Loucy (cell line): ENCODE results near the gene C12orf60.

ENCODE experiments used
- H2AFZ ChIP-seq: fragments of 200-600 bp; sonication (generic); 2 replicates; pipeline ENCODE4 v1.6.0; 2016; ENCODE audit warnings: antibody characterized with exemption, mild to moderate bottlenecking, low read length, moderate library complexity
- H3F3A ChIP-seq: fragments of 200-600 bp; 2 replicates; pipeline ENCODE4 v1.6.0; 2016; ENCODE audit warnings: antibody characterized with exemption, low read depth, mild to moderate bottlenecking
- H3K27me3 ChIP-seq: fragments of 200-600 bp; sonication (generic); 2 replicates; pipeline ENCODE4 v1.6.1; 2014; ENCODE audit warnings: low read length, mild to moderate bottlenecking; ENCODE audit not compliant: insufficient read depth, poor library complexity, severe bottlenecking
- H3K36me3 ChIP-seq: fragments of 200-600 bp; sonication (generic); 2 replicates; pipeline ENCODE4 v1.6.1; 2016; ENCODE audit warnings: low read length; ENCODE audit not compliant: insufficient read depth
- H3K4me1 ChIP-seq: fragments of 200-600 bp; sonication (generic); 2 replicates; pipeline ENCODE4 v1.5.1; 2014; ENCODE audit warnings: low read length, mild to moderate bottlenecking; ENCODE audit not compliant: insufficient read depth, poor library complexity, severe bottlenecking
- H3K4me2 ChIP-seq: fragments of 200-600 bp; sonication (generic); 2 replicates; pipeline ENCODE4 v1.6.0; 2014; ENCODE audit warnings: antibody characterized with exemption, low read length, low read depth, mild to moderate bottlenecking; ENCODE audit not compliant: poor library complexity, severe bottlenecking
- H3K4me3 ChIP-seq: fragments of 200-600 bp; sonication (generic); 2 replicates; pipeline ENCODE4 v1.5.1; 2014; ENCODE audit warnings: low read length, mild to moderate bottlenecking, mixed read lengths; ENCODE audit not compliant: poor library complexity, severe bottlenecking
- H3K79me2 ChIP-seq: fragments of 200-600 bp; sonication (generic); 2 replicates; pipeline ENCODE4 v1.6.1; 2014; ENCODE audit warnings: low read length; ENCODE audit not compliant: insufficient read depth
- H3K9ac ChIP-seq: fragments of 200-600 bp; sonication (generic); 2 replicates; pipeline ENCODE4 v1.6.0; 2014; ENCODE audit warnings: mild to moderate bottlenecking, low read depth, low read length, moderate library complexity; ENCODE audit not compliant: poor library complexity, severe bottlenecking
- H3K9me2 ChIP-seq: fragments of 200-600 bp; sonication (generic); replicated peaks from 2 replicates; pipeline ENCODE4 v1.6.1; 2016; ENCODE audit warnings: low read depth, low read length, mixed read lengths
- H3K9me3 ChIP-seq: fragments of 200-600 bp; sonication (generic); 2 replicates; pipeline ENCODE4 v1.6.1; 2014; ENCODE audit warnings: mild to moderate bottlenecking, antibody characterized with exemption, low read length, low read depth; ENCODE audit not compliant: insufficient read depth
- H4K20me1 ChIP-seq: fragments of 200-600 bp; sonication (generic); 2 replicates; pipeline ENCODE4 v1.6.0; 2014; ENCODE audit warnings: antibody characterized with exemption, low read length, mild to moderate bottlenecking; ENCODE audit not compliant: insufficient read depth, poor library complexity, severe bottlenecking
- EZH2phosphoT487 ChIP-seq: fragments of 200-600 bp; IDR thresholded peaks from 2 replicates; pipeline ENCODE4 v1.6.1; 2018; ENCODE audit warnings: antibody characterized with exemption, mild to moderate bottlenecking, moderate library complexity, borderline replicate concordance
- TF ChIP-seq, protein P1 (sequence below): fragments of 200-600 bp; sonication (generic); conservative IDR thresholded peaks from 2 replicates; pipeline ENCODE4 v1.5.1; 2014; ENCODE audit warnings: mild to moderate bottlenecking, antibody characterized with exemption, low read length

C12orf60 gene

GRCh38 chr12:14773685-14774073 is 29.8 kb upstream of the C12orf60 start:
- Histone ChIP-seq H3K4me1 (peaks cover 19% of the 10 kb centered on the region), H3F3A (no peaks in the 10 kb centered on the region), H3K79me2 (peaks cover 21% of the 10 kb centered on the region), H3K36me3 (no peaks in the 10 kb centered on the region), H2AFZ (peak overlapping the region; percentile 77; the same call in 1 of the 2 replicates), H3K27me3 (no peaks in the 10 kb centered on the region), H4K20me1 (peaks cover 10% of the 10 kb centered on the region), H3K9me2 (no peaks in the 10 kb centered on the region), H3K4me3 (peak overlapping the region; percentile 75), H3K9me3 (no peaks in the 10 kb centered on the region), H3K9ac (no peak overlapping the region), H3K4me2 (peak overlapping the region; percentile 60)
- TF ChIP-seq, protein P1, sequence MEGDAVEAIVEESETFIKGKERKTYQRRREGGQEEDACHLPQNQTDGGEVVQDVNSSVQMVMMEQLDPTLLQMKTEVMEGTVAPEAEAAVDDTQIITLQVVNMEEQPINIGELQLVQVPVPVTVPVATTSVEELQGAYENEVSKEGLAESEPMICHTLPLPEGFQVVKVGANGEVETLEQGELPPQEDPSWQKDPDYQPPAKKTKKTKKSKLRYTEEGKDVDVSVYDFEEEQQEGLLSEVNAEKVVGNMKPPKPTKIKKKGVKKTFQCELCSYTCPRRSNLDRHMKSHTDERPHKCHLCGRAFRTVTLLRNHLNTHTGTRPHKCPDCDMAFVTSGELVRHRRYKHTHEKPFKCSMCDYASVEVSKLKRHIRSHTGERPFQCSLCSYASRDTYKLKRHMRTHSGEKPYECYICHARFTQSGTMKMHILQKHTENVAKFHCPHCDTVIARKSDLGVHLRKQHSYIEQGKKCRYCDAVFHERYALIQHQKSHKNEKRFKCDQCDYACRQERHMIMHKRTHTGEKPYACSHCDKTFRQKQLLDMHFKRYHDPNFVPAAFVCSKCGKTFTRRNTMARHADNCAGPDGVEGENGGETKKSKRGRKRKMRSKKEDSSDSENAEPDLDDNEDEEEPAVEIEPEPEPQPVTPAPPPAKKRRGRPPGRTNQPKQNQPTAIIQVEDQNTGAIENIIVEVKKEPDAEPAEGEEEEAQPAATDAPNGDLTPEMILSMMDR: no peak
- no peak for TF ChIP-seq EZH2phosphoT487

DNA sequence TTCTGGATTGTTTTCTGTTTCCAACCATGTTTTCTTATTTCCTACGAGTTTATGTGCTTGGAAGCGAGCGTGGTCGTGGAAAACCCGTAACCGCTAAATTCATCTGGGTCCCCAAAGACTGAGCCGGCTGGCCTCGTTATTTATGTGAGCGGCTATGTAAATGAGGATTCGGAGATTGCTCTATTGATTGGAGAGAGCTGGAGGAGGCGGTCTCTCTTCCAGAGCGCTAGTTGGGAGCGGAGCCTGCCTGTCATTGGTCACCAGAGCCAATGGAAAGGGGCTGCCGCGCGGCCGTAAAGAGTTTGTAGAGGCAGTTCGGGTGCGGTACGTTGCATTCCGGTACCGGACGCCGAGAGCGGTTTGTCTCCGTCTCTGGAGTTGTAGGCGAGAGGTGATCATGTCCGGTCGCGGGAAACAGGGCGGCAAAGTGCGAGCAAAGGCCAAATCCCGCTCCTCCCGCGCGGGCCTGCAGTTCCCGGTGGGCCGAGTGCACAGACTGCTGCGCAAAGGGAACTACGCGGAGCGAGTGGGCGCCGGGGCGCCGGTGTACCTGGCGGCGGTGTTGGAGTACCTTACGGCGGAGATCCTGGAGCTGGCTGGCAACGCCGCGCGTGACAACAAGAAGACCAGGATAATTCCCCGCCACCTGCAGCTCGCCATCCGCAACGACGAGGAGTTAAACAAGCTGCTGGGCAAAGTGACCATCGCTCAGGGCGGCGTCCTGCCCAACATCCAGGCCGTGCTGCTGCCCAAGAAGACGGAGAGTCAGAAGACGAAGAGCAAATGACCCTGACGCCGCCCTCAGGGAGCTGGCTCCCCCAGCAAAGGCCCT is 29.2 kb upstream of the C12orf60 start:
- no peaks in the 10 kb centered on the region for H3K9me3 ChIP-seq
- peak overlapping the region; percentile 60 for H3K4me2 ChIP-seq
- no peaks in the 10 kb centered on the region for H3K9me2 ChIP-seq
- no peak for TF ChIP-seq EZH2phosphoT487
- TF ChIP-seq, protein P1: no peak
- peaks cover 14% of the 10 kb centered on the region for H3K4me1 ChIP-seq
- peak overlapping the region; percentile 71 for H3K9ac ChIP-seq
- H3K4me3 ChIP-seq: peak overlapping the region; percentile 75
- no peaks in the 10 kb centered on the region for H3K27me3 ChIP-seq
- H3K36me3 ChIP-seq: no peaks in the 10 kb centered on the region
- peaks cover 4% of the 10 kb centered on the region for H4K20me1 ChIP-seq
- H3K79me2 ChIP-seq: peaks cover 15% of the 10 kb centered on the region
- no peaks in the 10 kb centered on the region for H3F3A ChIP-seq
- peak overlapping the region; percentile 77 for H2AFZ ChIP-seq

DNA sequence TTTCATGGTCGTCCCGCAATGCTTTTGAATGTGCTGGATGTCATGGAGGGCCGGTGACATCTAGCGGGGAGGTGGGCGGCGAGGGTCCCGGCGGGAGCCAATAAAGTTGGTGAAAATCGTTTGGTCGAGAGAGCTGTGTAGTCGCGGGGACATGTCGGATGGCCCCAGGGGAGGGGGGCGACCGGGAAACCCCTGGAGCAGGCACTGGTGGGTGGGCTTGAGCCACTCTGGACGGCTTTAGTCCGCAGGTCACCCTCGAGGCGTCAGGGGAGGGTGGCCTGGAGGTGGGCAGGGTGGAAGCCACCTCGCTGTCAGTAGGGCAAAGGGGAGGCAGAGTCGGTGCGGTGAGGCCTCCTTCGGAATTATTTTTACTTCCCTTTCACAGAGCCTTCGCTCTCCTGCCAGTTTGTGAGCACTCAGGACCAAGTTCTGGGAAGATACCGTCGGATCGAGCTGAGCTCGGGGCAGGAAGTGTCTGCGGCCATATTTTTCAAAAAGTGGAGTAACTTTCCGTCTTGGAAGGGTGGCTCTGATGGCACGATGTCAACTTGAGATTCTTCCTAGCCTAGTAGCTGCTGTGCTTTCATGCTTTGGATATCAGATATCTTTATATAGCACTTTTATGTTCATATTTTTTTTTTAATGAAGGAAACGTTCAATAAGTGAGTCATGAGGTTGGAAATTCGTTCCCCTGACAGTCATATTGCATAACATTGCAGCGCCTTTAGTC is 28.4 kb upstream of the C12orf60 start:
- H3K79me2 ChIP-seq: peaks cover 7% of the 10 kb centered on the region; the same call in 1 of the 2 replicates
- no peaks in the 10 kb centered on the region for H3K27me3 ChIP-seq
- H3K4me2 ChIP-seq: peak overlapping the region; percentile 60
- peak overlapping the region; percentile 75 for H3K4me3 ChIP-seq
- peaks cover 10% of the 10 kb centered on the region for H3K4me1 ChIP-seq
- H3K36me3 ChIP-seq: no peaks in the 10 kb centered on the region
- peak overlapping the region; percentile 77 for H2AFZ ChIP-seq
- no peaks in the 10 kb centered on the region for H3K9me2 ChIP-seq
- H3K9me3 ChIP-seq: no peaks in the 10 kb centered on the region
- TF ChIP-seq EZH2phosphoT487: no peak
- TF ChIP-seq, protein P1: 0 out of 2 replicates have a peak, but pooled peaks have one; percentile 15
- H3F3A ChIP-seq: no peaks in the 10 kb centered on the region
- H3K9ac ChIP-seq: peak overlapping the region; percentile 71
- no peaks in the 10 kb centered on the region for H4K20me1 ChIP-seq
